PC-3 (cell line): ENCODE results near the gene SLC5A3.

Experiments used
- CTCF ChIP-seq: fragments of 300-600 bp; sonication (generic); conservative IDR thresholded peaks from 2 replicates; pipeline ENCODE4 v1.5.1; 2017; ENCODE audit warnings: antibody characterized with exemption, low read depth, mild to moderate bottlenecking, low read length
- EZH2phosphoT487 ChIP-seq: fragments of 300-600 bp; sonication (generic); IDR thresholded peaks from 2 replicates; pipeline ENCODE4 v1.6.1; 2018; ENCODE audit warnings: mild to moderate bottlenecking, antibody characterized with exemption, low read length, borderline replicate concordance

GRCh38 chr21:34094949-34095348 lies 21.6 kb downstream of the SLC5A3 start:
- TF ChIP-seq EZH2phosphoT487 (no peak), CTCF (no peak)
